ENCODE measurements around the gene AIRE.
"Not testable (repeated sequence)": the region's sequence is repeated elsewhere in the genome, so short reads cannot be mapped to it uniquely, and the experiment has no call there.

AIRE gene

DNA sequence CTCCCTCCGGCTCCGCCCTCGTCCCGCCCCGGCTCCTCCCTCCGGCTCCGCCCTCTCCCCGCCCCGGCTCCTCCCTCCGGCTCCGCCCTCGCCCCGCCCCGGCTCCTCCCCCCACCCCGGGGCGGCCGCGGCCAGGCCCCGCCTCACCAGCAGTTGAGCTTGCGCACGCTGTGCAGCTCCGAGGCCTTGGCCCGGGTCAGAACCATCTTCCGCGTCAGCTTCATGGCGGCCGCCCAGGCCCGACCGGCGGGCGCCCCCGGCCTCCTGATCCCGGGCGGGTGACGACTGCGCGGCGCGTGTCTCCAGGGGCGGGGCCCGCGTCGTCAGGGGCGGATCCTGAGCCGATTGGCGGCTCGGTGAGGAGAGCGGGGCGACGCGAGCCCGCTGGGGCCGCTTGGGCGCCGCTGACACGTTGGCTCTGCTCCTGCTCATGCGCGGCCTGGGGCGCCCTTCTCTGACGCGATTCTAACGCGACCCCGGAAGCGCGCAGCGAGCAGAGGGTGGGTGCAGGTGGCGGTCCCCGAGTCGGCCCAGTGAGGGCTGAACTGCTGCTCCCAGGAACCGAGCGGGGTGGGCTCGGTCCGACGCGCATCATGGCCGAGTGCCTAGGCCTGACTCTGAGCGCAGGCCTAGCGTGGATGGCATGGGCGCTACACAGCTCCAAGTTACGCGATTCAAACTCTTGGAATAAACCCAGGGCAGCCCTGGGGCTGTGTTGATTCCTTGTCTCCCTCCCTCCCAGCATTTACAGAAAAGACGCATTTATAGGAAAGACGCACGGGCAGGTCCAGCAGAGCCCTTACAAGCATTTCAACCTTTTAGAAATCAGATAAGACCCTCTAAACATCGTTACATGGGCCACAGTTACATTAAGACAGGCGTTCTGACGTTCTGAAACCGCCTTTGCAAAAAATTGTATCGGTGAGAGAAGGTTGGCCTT lies 53.6 kb downstream of the AIRE start, which contains the start of gene CFAP410:
Gene CFAP410, minus strand, starts transcription at position 420 of the 940 bp plus-strand sequence. Its CDS starts 196 bp downstream, at position 224.
- DNase-seq, result peak; percentile 91

DNA sequence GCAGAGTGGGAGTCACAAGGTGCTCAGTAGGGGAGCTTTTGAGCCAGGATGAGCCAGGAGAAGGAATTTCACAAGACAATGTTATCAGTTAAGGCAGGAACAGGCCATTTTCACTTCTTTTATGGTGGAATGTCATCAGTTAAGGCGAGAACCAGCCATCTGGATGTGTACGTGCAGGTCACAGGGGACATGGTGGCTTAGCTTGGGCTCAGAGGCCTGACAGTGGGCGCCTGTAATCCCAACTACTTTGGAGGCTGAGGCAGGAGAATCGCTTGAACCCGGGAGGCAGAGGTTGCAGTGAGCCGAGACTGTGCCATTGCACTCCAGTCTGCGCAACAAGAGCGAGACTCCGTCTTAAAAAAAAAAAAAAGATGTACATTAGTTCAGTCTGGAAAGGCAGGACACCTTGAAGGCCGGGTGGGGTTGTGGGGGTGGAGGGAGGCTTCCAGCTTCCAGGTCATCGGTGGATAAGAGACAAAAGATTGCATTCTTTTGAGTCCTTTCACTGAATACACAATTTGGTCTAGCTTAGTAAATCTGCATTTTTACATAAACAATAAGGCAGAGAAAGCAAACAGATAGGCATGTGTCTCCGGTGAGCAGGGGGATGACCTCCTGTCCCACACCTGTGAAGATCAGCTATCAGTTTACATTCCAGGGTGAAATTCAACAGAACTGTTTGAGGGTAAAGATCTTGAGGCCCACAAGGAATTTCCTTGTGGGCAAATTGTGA lies 56.2 kb downstream of the AIRE start:
- DNase-seq, result not testable (repeated sequence)

GRCh38 chr21:44342981-44343380 lies 57.3 kb downstream of the AIRE start:
- not testable (repeated sequence) for DNase-seq

- no peak for DNase-seq
Observed at GRCh38 chr21:44344541-44345183, 59.0 kb downstream of the AIRE start.

DNA sequence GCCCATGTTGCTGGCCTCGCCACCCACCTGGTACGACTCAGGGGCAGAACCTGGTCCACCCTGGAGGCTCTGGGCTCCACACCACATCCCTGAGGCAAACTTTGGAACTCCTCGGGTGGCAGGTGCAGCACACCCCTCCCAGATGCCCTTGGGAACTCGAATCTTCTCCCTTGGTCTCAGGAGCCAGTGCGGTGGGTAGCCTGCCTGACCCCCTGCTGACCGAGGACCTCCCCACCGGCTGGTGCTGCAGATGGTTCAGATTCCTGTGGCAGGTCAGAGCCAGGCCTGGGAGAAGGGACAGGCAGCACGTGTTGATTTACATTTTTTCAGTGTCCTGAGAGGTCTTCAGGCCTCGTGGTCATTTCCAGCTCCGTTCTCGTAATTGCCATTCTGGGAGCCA lies 59.8 kb downstream of the AIRE start:
- no peak for DNase-seq

DNA sequence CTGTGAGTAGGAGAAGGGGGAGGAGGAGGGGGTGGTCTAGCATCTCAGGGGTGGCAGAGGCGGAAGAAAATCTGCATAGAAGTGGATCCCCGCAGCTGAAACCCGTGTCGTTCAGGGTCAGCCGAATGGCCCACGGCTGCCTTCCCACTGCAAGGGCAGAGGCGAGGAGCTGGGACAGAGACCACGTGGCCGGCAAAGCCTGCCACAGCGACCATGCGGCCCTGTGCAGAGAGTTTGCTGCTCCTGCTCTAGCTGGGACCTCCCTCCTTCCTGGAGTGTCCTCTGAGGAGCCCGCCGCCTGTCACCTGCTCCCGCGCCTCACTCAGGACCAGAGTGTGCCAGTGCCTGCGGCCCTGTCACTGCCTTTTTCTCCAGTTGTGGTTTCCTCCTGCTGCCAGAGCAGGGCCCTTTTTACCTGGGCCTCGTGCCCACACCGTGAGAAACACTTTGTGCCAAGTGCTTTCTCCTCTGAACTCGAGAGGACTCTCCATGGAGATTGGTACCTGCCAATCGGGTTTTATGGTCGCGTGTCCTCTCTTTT lies 62.3 kb downstream of the AIRE start:
- no peak for DNase-seq

All from stimulated activated naive CD4-positive, alpha-beta T cell treated with Interleukin-2 at 50 U/mL for 16 hours (primary cell).